Caco-2 (cell line): ENCODE results near the gene ARHGAP44. TPM values are rescaled to one million over a fixed set of nuclear protein-coding genes. Genes with fewer than 3 reads are reported as not detected.
A peak's percentile ranks its signal among the peaks of the same experiment; 100 is the strongest.

Experiments used
- BruUV-seq: library from RNA; stranded (reverse); fragments of 400-500 nt; replicated peaks from 2 replicates; lab custom pipeline; 2021; lab: Mats Ljungman, UMichigan
- CTCF ChIA-PET: fragments of 300-600 bp; sonication (Branson Sonifier 250); formaldehyde crosslinking; loops from one replicate; lab custom pipeline; 2022; ENCODE audit warnings: antibody characterized with exemption; lab: Charles Lee
- POLR2A ChIA-PET: fragments of 300-600 bp; sonication (Branson Sonifier 250); formaldehyde crosslinking; loops from one replicate; lab custom pipeline; 2022; ENCODE audit warnings: antibody characterized with exemption; lab: Charles Lee
- DNase-seq, 2 experiments: peaks; one replicate each; pipeline versions ENCODE4 v3.0.0 to v3.0.0-alpha.2; 2020 to 2022
- H3K27me3 ChIP-seq: replicated peaks from 2 replicates; pipeline ENCODE4 v1.6.0; 2011; ENCODE audit warnings: low read length; ENCODE audit not compliant: control insufficient read depth, insufficient read depth
- H3K36me3 ChIP-seq: 2 replicates; pipeline ENCODE4 v1.5.1; 2011; ENCODE audit warnings: low read length; ENCODE audit not compliant: control insufficient read depth, insufficient read depth
- H3K4me1 ChIP-seq: fragments of 250-450 bp; sonication (Bioruptor Pico); 2 replicates; pipeline ENCODE4 v1.5.1; 2020; ENCODE audit warnings: mild to moderate bottlenecking
- H3K4me3 ChIP-seq: 2 replicates; pipeline ENCODE4 v1.5.1; 2011; ENCODE audit warnings: low read depth, mild to moderate bottlenecking, control low read depth, low read length
- H3K9me3 ChIP-seq: fragments of 250-450 bp; sonication (Bioruptor Pico); 2 replicates; pipeline ENCODE4 v1.5.1; 2020; ENCODE audit warnings: mild to moderate bottlenecking, moderate library complexity
- H3K27ac Mint-ChIP-seq: one replicate; pipeline ENCODE4 v1.8.0; 2022; ENCODE audit warnings: mixed read lengths; ENCODE audit not compliant: unreplicated experiment
- H3K27me3 Mint-ChIP-seq: one replicate; pipeline ENCODE4 v1.8.0; 2022; ENCODE audit warnings: mixed read lengths; ENCODE audit not compliant: insufficient read depth, unreplicated experiment
- H3K36me3 Mint-ChIP-seq: one replicate; pipeline ENCODE4 v1.8.0; 2022; ENCODE audit warnings: mild to moderate bottlenecking, mixed read lengths; ENCODE audit not compliant: insufficient read depth, unreplicated experiment
- H3K4me1 Mint-ChIP-seq: one replicate; pipeline ENCODE4 v1.8.0; 2022; ENCODE audit warnings: low read depth, mixed read lengths; ENCODE audit not compliant: unreplicated experiment
- H3K4me3 Mint-ChIP-seq: one replicate; pipeline ENCODE4 v1.8.0; 2022; ENCODE audit warnings: mild to moderate bottlenecking, moderate library complexity, mixed read lengths; ENCODE audit not compliant: unreplicated experiment
- H3K9me3 Mint-ChIP-seq: one replicate; pipeline ENCODE4 v1.8.0; 2022; ENCODE audit warnings: mixed read lengths; ENCODE audit not compliant: unreplicated experiment
- CTCF ChIP-seq, 2 experiments: fragments of 200-600 bp in 1 of 2; IDR thresholded peaks; 1 replicate in 1 of 2; 2 replicates in 1 of 2; pipeline versions ENCODE4 v1.5.1 to v1.8.0; 2011 to 2022; ENCODE audit warnings: antibody characterized with exemption in 1 of 2, control low read depth in 1 of 2, inconsistent platforms in 1 of 2, low read depth in 1 of 2, low read length in 1 of 2, mild to moderate bottlenecking in 1 of 2, moderate library complexity in 1 of 2; ENCODE audit not compliant: insufficient read depth in 1 of 2, severe bottlenecking in 1 of 2, unreplicated experiment in 1 of 2
- intact Hi-C: fragments of 100-400 bp; cut with micrococcal nuclease; formaldehyde crosslinking; loops from one replicate; pipeline ENCODE4 v1.10.0; 2022; ENCODE audit not compliant: unreplicated experiment
- total RNA-seq: library from RNA; stranded (reverse); gene quantifications from 2 replicates; pipeline ENCODE4 v1.2.3, GENCODE V29; 2022

The ARHGAP44 gene
- total RNA-seq, 1 experiment from 2014 or later, result 4.5 TPM

DNA sequence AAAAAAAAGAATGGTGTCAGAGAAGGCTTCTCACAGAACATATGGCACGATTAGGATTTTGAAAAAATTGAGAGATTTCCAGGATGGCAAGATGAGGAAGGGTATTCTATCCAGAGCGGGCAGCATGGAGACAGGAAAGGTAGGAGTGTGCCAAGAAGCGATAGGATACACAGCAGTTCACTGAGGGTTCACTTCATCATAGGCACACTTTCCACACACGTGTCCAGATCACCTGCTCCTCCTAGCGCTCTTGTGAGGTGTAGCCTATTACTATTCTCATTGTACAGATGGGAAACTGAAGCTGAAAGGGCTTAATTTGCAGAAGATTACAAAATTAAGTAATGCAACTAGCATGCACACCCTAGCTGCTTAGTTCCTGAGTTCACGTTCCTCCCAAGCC is 234.7 kb downstream of the ARHGAP44 start:
- DNase-seq, result no peak
- Mint-ChIP-seq H3K9me3 (no peaks in the 10 kb centered on the region), H3K4me1 (no peaks in the 10 kb centered on the region), H3K27me3 (no peaks in the 10 kb centered on the region), H3K27ac (no peak overlapping the region), H3K36me3 (no peaks in the 10 kb centered on the region), H3K4me3 (peak overlapping the region; percentile 54)
- CTCF ChIA-PET, result no interaction called here
- Histone ChIP-seq H3K36me3 (no peaks in the 10 kb centered on the region), H3K9me3 (no peaks in the 10 kb centered on the region), H3K4me1 (no peaks in the 10 kb centered on the region), H3K4me3 (no peak overlapping the region), H3K27me3 (no peaks in the 10 kb centered on the region)
- intact Hi-C loops, result no loop called here
- POLR2A ChIA-PET, result no interaction called here
- no TSS peak for BruUV-seq
- no peak for TF ChIP-seq CTCF (IDR thresholded peaks at IDR 0.05; ENCODE audit: insufficient read depth in 1 of 2, low read depth in 1 of 2, low read length in 1 of 2, severe bottlenecking in 1 of 2, unreplicated experiment in 1 of 2)

- Mint-ChIP-seq H3K4me3 (peak overlapping the region; percentile 54), H3K9me3 (no peaks in the 10 kb centered on the region), H3K27me3 (no peaks in the 10 kb centered on the region), H3K27ac (no peak overlapping the region), H3K4me1 (no peaks in the 10 kb centered on the region), H3K36me3 (no peaks in the 10 kb centered on the region)
- TF ChIP-seq CTCF (IDR thresholded peaks at IDR 0.05; ENCODE audit: insufficient read depth in 1 of 2, low read depth in 1 of 2, low read length in 1 of 2, severe bottlenecking in 1 of 2, unreplicated experiment in 1 of 2), result peak; percentile 63 to 85
- intact Hi-C loops, result no loop called here
- Histone ChIP-seq H3K9me3 (no peaks in the 10 kb centered on the region), H3K27me3 (no peaks in the 10 kb centered on the region), H3K36me3 (no peaks in the 10 kb centered on the region), H3K4me3 (0 out of 2 replicates have a peak overlapping the region, but pooled peaks have one; percentile 14), H3K4me1 (no peaks in the 10 kb centered on the region)
- POLR2A ChIA-PET, result no interaction called here
- BruUV-seq, result no TSS peak
- peak; percentile 41 to 69 for DNase-seq
- CTCF ChIA-PET, result no interaction called here
Measured at GRCh38 chr17:13024526-13025257, 235.4 kb downstream of the ARHGAP44 start.

DNA sequence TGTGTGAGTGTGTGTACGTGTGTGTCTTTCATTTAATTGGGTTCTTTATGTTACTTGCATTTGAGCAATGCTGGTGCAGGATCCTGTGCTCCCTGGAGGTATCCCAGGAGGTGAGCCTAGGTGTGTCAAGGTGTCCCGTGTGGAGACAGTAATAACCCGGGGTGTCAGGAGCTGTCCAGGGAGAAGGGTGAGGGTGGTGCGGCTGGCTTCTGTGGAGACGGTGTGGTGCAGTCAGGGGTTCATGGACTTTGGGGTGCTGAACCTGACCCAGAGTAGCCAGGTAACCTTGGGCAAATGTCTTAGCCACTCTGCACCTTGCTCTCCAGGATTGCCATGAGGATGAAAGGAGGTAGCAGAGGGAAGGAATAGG is 235.9 kb downstream of the ARHGAP44 start:
- H3K36me3 ChIP-seq, result no peaks in the 10 kb centered on the region
- H3K9me3 Mint-ChIP-seq, result no peaks in the 10 kb centered on the region
- H3K27ac Mint-ChIP-seq, result no peak overlapping the region
- no peak overlapping the region for H3K4me3 ChIP-seq
- no peaks in the 10 kb centered on the region for H3K4me1 Mint-ChIP-seq
- intact Hi-C loops, result no loop called here
- no peak for DNase-seq
- no peaks in the 10 kb centered on the region for H3K36me3 Mint-ChIP-seq
- BruUV-seq, result no TSS peak
- no peaks in the 10 kb centered on the region for H3K9me3 ChIP-seq
- no peaks in the 10 kb centered on the region for H3K4me1 ChIP-seq
- no peak for TF ChIP-seq CTCF (IDR thresholded peaks at IDR 0.05; ENCODE audit: insufficient read depth in 1 of 2, low read depth in 1 of 2, low read length in 1 of 2, severe bottlenecking in 1 of 2, unreplicated experiment in 1 of 2)
- no peaks in the 10 kb centered on the region for H3K27me3 Mint-ChIP-seq
- no peak overlapping the region for H3K4me3 Mint-ChIP-seq
- ChIA-PET POLR2A (no interaction called here), CTCF (no interaction called here)
- H3K27me3 ChIP-seq, result no peaks in the 10 kb centered on the region
